ENCODE results near the gene PGM5. TPM values are rescaled to one million over a fixed set of nuclear protein-coding genes. Genes with fewer than 3 reads are reported as not detected.

The PGM5 gene
- total RNA-seq, 1 donor from 2014 or later: 0.79 TPM

- no peak for DNase-seq (ENCODE audit: low read depth)
- H3K27me3 ChIP-seq (ENCODE audit: control insufficient read depth, insufficient read depth, low read length): no peaks in the 10 kb centered on the region
- no peak overlapping the region for H3K4me3 ChIP-seq (ENCODE audit: low read depth, low read length)
- no peak for TF ChIP-seq CTCF (IDR thresholded peaks at IDR 0.05; ENCODE audit: insufficient read depth, low read length, poor library complexity, severe bottlenecking)
- no peaks in the 10 kb centered on the region for H3K36me3 ChIP-seq (ENCODE audit: control insufficient read depth, insufficient read depth, low read length)
Measured at GRCh38 chr9:68522131-68522530, 165.7 kb downstream of the PGM5 start.

GRCh38 chr9:68522954-68523353 lies 166.5 kb downstream of the PGM5 start:
- Histone ChIP-seq H3K4me3 (ENCODE audit: low read depth, low read length) (no peak overlapping the region), H3K36me3 (ENCODE audit: control insufficient read depth, insufficient read depth, low read length) (no peaks in the 10 kb centered on the region), H3K27me3 (ENCODE audit: control insufficient read depth, insufficient read depth, low read length) (no peaks in the 10 kb centered on the region)
- DNase-seq (ENCODE audit: low read depth): no peak
- TF ChIP-seq CTCF (IDR thresholded peaks at IDR 0.05; ENCODE audit: insufficient read depth, low read length, poor library complexity, severe bottlenecking): no peak

GRCh38 chr9:68523367-68523936 lies 167.0 kb downstream of the PGM5 start:
- DNase-seq (ENCODE audit: low read depth): no peak
- H3K4me3 ChIP-seq (ENCODE audit: low read depth, low read length): no peak overlapping the region
- H3K27me3 ChIP-seq (ENCODE audit: control insufficient read depth, insufficient read depth, low read length): no peaks in the 10 kb centered on the region
- no peaks in the 10 kb centered on the region for H3K36me3 ChIP-seq (ENCODE audit: control insufficient read depth, insufficient read depth, low read length)
- no peak for TF ChIP-seq CTCF (IDR thresholded peaks at IDR 0.05; ENCODE audit: insufficient read depth, low read length, poor library complexity, severe bottlenecking)

GRCh38 chr9:68530618-68531017 lies 174.2 kb downstream of the PGM5 start:
- Histone ChIP-seq H3K27me3 (ENCODE audit: control insufficient read depth, insufficient read depth, low read length) (peaks cover 3% of the 10 kb centered on the region), H3K36me3 (ENCODE audit: control insufficient read depth, insufficient read depth, low read length) (no peaks in the 10 kb centered on the region), H3K4me3 (ENCODE audit: low read depth, low read length) (no peak overlapping the region)
- DNase-seq (ENCODE audit: low read depth): no peak
- peak; percentile 26 for TF ChIP-seq CTCF (IDR thresholded peaks at IDR 0.05; ENCODE audit: insufficient read depth, low read length, poor library complexity, severe bottlenecking)

GRCh38 chr9:68532131-68532530 lies 175.7 kb downstream of the PGM5 start:
- DNase-seq (ENCODE audit: low read depth): no peak
- TF ChIP-seq CTCF (IDR thresholded peaks at IDR 0.05; ENCODE audit: insufficient read depth, low read length, poor library complexity, severe bottlenecking): no peak
- Histone ChIP-seq H3K36me3 (ENCODE audit: control insufficient read depth, insufficient read depth, low read length) (no peaks in the 10 kb centered on the region), H3K27me3 (ENCODE audit: control insufficient read depth, insufficient read depth, low read length) (peaks cover 3% of the 10 kb centered on the region), H3K4me3 (ENCODE audit: low read depth, low read length) (no peak overlapping the region)

GRCh38 chr9:68533678-68534077 lies 177.3 kb downstream of the PGM5 start:
- peaks cover 3% of the 10 kb centered on the region for H3K27me3 ChIP-seq (ENCODE audit: control insufficient read depth, insufficient read depth, low read length)
- no peak for TF ChIP-seq CTCF (IDR thresholded peaks at IDR 0.05; ENCODE audit: insufficient read depth, low read length, poor library complexity, severe bottlenecking)
- no peak for DNase-seq (ENCODE audit: low read depth)
- H3K36me3 ChIP-seq (ENCODE audit: control insufficient read depth, insufficient read depth, low read length): no peaks in the 10 kb centered on the region
- no peak overlapping the region for H3K4me3 ChIP-seq (ENCODE audit: low read depth, low read length)

Data from kidney epithelial cell (primary cell).